IgD-negative memory B cell (primary cell): ENCODE results near the gene TTN. TPM values are rescaled to one million over a fixed set of nuclear protein-coding genes. Genes with fewer than 3 reads are reported as not detected.

ENCODE experiments used
- H3K27ac Mint-ChIP-seq, 3 donors: one replicate each; pipeline ENCODE4 v1.8.0; 2020 to 2022; ENCODE audit warnings: mild to moderate bottlenecking in 3 of 3, mixed read lengths in 3 of 3, moderate library complexity in 1 of 3
- H3K27me3 Mint-ChIP-seq: one replicate; pipeline ENCODE4 v1.8.0; 2021; ENCODE audit warnings: mixed read lengths
- H3K36me3 Mint-ChIP-seq: one replicate; pipeline ENCODE4 v1.8.0; 2020; ENCODE audit warnings: mild to moderate bottlenecking, mixed read lengths
- H3K4me1 Mint-ChIP-seq, 3 donors: one replicate each; pipeline ENCODE4 v1.8.0; 2020 to 2022; ENCODE audit warnings: mixed read lengths in 3 of 3, mild to moderate bottlenecking in 1 of 3
- H3K4me3 Mint-ChIP-seq, 4 donors: one replicate each; pipeline ENCODE4 v1.8.0; 2020 to 2022; ENCODE audit warnings: mild to moderate bottlenecking in 4 of 4, mixed read lengths in 4 of 4, moderate library complexity in 3 of 4
- H3K9me3 Mint-ChIP-seq, 3 donors: one replicate each; pipeline ENCODE4 v1.8.0; 2020 to 2021; ENCODE audit warnings: mixed read lengths in 3 of 3, mild to moderate bottlenecking in 1 of 3
- polyA plus RNA-seq: library from polyadenylated mRNA; unstranded; fragments of 300-500 nt; fragmentation: Illumina TruSeq; gene quantifications from one replicate; pipeline ENCODE4 v1.2.3, GENCODE V29; 2021

Gene TTN
- polyA plus RNA-seq, 1 donor from 2014 or later, result 9.4 TPM

DNA sequence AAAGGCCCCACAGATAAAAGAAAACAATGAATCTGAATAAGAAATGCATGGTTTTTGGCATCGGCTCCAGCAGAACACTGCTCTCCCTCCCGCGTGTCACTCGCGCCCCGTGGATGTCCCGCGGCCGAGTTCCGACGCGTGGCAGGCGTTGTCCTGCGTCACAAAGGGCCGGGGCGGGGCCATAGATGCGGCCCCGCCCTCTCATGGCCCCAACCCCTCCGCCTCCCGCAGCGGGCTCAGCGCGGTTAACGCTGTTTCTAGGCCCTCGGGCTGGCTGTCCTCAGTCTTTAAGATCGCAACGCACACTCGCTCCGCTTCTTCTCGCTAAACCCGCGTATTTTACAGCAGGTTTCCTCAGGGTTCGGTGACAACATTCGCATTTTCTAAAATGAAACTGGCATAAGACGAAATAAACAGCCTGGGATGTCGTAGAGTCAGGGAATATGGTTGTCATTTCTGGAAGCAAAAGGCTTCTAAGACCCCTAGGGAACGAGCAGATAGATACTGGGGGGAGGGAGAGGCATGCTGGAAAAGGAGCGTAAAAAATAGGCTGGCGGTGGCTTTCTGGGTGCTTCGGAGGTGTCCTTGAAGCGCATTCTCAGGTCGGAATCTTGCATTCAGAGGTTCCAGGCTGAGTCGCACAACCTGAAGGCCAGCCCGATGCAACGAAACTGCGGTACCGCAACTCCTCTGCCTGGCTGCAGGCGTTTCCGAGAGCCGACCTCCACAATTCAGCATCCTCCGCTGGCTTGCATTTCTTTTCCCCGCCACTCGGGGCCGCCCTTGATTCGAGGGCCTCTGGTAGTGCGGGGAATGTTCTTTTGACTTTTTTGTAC, 328.6 kb downstream of the TTN start, which contains the start of gene FKBP7:
Gene FKBP7, minus strand, starts transcription at position 162 of the 836 bp plus-strand sequence. Its CDS starts 101 bp downstream, at position 61.
- H3K9me3 Mint-ChIP-seq, result no peaks in the 10 kb centered on the region
- H3K27me3 Mint-ChIP-seq, result no peaks in the 10 kb centered on the region
- H3K4me1 Mint-ChIP-seq, result peaks cover 31 to 40% (median 33%) of the 10 kb centered on the region in 3 donors
- peak within 1 kb of the TSS; percentile 96 to 99 (median 99) for H3K27ac Mint-ChIP-seq
- peak within 1 kb of the TSS; percentile 95 to 100 (median 98) for H3K4me3 Mint-ChIP-seq
- H3K36me3 Mint-ChIP-seq, result no peaks in the 10 kb centered on the region

DNA sequence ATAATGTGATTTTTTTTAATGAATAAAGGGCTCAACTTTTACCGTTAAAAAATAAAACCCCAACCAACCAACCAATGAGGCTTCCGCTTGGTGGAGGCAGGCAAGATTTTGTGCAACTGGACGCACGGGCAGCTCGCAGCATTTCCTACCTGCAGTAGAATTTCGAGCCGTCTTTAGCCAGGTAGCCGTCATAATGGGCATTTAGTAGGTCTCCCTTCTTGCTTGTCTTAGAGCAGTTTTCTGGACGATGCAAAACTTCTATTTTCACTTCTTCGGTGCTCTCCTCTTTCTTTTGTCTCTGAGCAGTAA, 329.1 kb downstream of the TTN start:
- H3K9me3 Mint-ChIP-seq, result no peaks in the 10 kb centered on the region
- no peaks in the 10 kb centered on the region for H3K27me3 Mint-ChIP-seq
- H3K27ac Mint-ChIP-seq, result peak overlapping the region; percentile 96 to 99 (median 99)
- H3K4me3 Mint-ChIP-seq, result peak overlapping the region; percentile 95 to 100 (median 98)
- no peaks in the 10 kb centered on the region for H3K36me3 Mint-ChIP-seq
- peaks cover 31 to 40% (median 33%) of the 10 kb centered on the region in 3 donors for H3K4me1 Mint-ChIP-seq

DNA sequence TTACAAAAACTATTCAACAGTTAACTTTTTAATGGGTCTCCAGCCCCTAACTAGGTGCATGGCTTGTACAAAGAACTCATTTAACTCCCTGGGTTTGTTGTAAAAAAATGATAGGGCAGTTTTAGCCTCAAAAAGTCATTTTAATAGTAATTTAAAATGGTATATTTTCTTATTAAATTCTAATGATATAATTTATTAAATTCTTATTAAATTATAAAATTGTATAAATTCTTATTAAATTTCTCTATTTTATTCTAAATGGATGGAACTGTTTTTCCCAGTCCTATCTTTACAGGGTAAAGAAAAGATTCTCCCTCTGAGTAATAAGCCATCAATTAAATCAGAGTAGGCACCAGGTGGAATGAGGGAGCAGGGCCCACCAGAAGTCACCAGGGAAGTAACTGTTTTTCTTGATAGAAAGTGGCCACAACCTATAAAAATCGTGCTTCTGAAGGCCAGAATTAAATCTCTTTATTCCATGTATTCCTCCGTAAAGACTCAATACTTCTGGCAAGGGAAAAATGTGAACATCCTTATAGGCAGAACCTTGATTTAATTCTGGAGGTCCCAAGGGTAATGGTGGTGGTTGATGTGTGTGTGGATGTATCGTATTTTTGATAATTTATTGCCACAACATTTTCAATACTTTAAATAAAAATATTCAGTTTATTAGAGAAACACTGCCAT, 329.6 kb downstream of the TTN start:
- H3K4me3 Mint-ChIP-seq, result peak overlapping the region; percentile 95 to 100 (median 98)
- H3K4me1 Mint-ChIP-seq, result peaks cover 27 to 37% (median 28%) of the 10 kb centered on the region in 3 donors
- H3K27me3 Mint-ChIP-seq, result no peaks in the 10 kb centered on the region
- H3K9me3 Mint-ChIP-seq, result no peaks in the 10 kb centered on the region
- no peaks in the 10 kb centered on the region for H3K36me3 Mint-ChIP-seq
- peak overlapping the region; percentile 96 to 99 (median 99) for H3K27ac Mint-ChIP-seq

DNA sequence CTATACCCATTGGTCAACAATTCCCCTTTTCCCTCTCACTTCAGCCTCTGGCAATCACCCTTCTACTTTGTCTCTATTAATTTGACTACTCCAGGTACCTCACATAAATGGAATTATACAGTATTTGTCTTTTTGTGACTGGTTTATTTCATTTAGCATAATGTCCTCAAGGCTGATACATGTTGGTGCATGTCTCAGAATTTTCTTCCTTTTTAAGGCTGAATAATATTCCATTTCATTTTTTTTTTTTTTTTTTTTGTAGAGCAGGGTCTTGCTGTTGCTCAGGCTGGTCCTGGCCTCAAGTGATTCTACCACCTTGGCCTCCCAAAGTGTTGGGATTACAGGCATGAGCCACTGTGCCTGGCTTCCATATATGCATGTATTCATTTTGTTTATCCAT, 330.7 kb downstream of the TTN start:
- Mint-ChIP-seq H3K27ac (no peak overlapping the region), H3K4me3 (peak overlapping the region in 1 of 4 donors; percentile 33), H3K27me3 (no peaks in the 10 kb centered on the region), H3K36me3 (peaks cover 1% of the 10 kb centered on the region), H3K4me1 (peaks cover 18 to 25% (median 20%) of the 10 kb centered on the region in 3 donors), H3K9me3 (no peaks in the 10 kb centered on the region)

Other genes with a start within 250 kb of the TTN start
- gene CCDC141, start 242.7 kb upstream of the TTN start, polyA plus RNA-seq, result 15.4 TPM